GM13976 (cell line): ENCODE results near the gene MAML2.

Source experiments
- DNase-seq: peaks from one replicate; pipeline ENCODE4 v3.0.0; 2012; ENCODE audit warnings: low spot score
- in situ Hi-C: fragments of 300-500 bp; cut with MboI; formaldehyde crosslinking; loops from one replicate; pipeline ENCODE4 v1.12.0; 2022; ENCODE audit warnings: low sequenced_read_pairs, mixed read lengths, inconsistent platforms; ENCODE audit not compliant: unreplicated experiment
- TF ChIP-seq, protein P1 (sequence below): IDR thresholded peaks from 2 replicates; pipeline ENCODE4 v1.5.1; 2012; ENCODE audit warnings: borderline replicate concordance, mild to moderate bottlenecking; ENCODE audit not compliant: insufficient read depth; ENCODE audit errors: extremely low read depth, missing control alignments, control extremely low read depth

MAML2 gene

DNA sequence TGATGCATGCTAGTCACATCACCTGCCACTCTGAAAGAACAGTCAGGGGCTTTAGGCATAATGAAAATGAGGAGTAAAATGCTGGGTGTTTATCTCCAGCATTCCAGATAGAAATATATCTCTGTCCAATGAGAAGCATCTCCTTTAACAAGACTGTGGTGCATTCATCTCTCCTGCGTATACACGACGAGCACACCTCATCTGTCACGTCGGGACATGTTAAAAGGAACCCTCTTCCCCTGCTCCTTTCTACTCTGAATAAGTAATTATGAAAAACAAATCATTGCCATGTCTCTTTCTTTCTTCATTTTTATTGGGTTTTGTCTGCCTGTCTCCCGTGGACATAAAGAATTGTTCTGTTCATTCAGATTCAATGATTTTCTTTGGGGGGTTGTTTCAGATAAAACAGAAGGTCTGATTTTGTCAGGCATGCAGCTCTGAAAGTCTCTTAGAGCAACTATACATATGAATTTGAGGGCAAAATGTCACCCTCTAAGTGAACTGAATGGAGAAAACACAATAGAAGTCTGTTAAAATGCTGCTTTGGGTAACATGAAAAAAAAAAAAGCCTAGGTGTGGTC is 195.0 kb downstream of the MAML2 start:
- in situ Hi-C loops: no loop called here
- no peak for DNase-seq
- TF ChIP-seq, protein P1, sequence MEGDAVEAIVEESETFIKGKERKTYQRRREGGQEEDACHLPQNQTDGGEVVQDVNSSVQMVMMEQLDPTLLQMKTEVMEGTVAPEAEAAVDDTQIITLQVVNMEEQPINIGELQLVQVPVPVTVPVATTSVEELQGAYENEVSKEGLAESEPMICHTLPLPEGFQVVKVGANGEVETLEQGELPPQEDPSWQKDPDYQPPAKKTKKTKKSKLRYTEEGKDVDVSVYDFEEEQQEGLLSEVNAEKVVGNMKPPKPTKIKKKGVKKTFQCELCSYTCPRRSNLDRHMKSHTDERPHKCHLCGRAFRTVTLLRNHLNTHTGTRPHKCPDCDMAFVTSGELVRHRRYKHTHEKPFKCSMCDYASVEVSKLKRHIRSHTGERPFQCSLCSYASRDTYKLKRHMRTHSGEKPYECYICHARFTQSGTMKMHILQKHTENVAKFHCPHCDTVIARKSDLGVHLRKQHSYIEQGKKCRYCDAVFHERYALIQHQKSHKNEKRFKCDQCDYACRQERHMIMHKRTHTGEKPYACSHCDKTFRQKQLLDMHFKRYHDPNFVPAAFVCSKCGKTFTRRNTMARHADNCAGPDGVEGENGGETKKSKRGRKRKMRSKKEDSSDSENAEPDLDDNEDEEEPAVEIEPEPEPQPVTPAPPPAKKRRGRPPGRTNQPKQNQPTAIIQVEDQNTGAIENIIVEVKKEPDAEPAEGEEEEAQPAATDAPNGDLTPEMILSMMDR: no peak

DNA sequence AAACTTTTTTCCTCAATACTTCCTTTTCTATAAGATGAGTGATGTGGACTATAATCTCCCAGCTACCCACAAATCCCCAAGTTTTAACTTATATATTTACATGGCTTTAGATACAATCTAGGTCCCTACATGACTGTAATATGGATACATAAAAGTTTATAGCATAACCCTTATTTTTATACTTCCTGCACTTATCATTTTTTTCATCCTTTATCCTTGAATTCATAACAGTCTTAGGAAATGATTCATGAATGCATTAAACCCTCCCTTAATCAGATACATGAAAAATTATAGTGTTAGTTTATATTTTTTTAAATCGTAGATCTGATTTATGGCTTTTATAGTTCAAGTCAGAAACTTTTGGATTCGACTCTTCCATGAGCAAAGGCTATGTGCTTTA is 195.8 kb downstream of the MAML2 start:
- no peak for DNase-seq
- in situ Hi-C loops: no loop called here
- TF ChIP-seq, protein P1: no peak

DNA sequence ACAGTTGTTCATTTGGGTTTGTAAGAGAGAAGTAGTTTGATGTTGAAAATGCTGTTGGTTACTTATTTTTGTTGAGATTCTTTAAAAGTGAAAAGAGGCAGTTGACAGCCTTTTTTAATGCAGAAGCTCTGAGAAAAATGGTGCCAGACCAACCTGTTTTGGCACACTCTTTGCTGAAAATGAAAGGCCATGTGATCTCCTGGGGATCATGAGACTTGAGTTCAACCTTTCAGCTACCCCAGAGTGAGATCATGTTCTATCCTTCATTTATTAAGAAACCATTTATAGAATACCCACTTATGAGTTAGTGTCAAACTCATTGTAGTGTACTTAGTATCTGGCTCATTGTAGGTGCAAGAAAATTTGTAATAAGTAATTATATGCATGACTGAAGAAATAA is 196.2 kb downstream of the MAML2 start:
- in situ Hi-C loops: no loop called here
- TF ChIP-seq, protein P1: no peak
- no peak for DNase-seq

DNA sequence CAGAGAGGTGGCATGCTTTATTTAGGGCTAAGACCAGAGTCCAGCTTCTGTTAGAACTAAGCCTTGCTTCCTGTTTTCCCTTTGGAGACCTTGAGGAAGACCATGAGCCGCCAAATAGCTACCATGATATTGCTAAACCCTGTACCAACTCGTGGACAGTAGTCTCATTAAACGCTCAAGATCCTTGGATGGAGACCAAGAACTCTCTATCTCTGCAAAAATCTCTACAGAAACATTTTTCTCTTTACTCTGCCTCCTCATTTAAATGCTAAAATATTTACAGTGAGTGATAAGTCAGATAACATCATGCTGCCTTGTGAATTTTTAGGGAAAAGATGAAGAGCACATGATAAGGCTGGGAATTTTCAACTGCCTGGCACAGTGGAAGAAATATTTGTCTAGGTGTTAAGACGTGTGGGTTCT is 197.8 kb downstream of the MAML2 start:
- TF ChIP-seq, protein P1: no peak
- in situ Hi-C loops: no loop called here
- DNase-seq: no peak

DNA sequence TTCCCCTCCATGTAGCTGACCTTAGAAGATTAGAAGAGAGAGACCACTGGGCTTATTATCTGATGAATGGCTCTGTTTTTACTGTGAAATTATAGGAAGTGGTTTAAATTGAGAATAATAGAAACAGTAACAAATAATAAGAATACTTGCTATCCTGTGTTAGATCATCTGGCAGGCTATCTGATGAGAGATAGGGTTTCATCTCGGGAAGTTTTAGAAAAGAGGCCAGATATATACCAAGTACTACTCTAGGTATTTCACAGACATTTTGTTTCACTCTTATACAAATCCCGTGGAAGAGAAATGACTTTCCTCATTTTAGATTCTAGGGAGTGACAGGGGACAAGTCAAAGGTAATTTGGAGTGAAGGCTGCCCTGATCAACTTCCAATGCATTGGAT is 198.4 kb downstream of the MAML2 start:
- TF ChIP-seq, protein P1: no peak
- in situ Hi-C loops: no loop called here
- DNase-seq: no peak

DNA sequence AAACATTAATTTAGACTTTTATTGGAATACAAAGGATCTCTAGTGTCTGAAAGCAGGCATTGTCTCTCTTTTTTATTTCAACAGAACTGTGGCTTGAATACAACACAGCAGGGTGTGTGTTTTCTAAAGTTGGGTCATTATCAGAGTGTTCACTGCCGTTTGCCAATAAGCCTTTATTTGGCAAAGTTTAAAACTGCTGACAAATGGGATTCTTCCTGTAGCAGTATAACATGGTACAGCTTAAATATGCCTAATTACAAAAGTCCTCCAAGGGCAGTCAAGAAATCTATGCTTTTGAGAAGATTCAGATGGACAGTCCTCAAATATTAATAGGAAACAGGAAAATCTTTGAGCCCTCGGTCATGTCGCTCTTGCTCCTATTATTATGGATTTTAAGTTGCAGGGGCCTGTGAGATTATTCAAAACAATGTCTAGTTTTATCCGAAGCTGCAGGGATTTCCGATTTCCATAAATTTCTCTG is 199.9 kb downstream of the MAML2 start:
- in situ Hi-C loops: no loop called here
- no peak for DNase-seq
- TF ChIP-seq, protein P1: no peak

DNA sequence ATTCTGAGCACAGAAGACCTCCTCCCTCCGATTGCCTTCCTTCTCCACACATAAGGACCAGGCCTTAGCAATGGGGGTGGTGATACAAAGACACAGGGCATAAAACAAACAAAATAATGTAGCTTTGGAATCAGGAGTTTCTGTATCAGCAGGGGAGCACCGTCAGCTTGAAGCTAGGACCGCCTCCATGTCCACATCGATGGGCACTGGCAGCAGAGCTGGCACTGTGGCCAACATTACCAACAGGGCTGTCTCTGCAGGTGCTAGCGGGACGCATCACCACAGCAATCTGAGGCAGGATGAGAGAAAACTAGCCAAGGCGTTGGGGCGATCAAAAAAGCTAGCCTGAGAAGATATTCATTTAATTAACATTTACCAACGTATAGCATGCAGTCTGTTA is 201.4 kb downstream of the MAML2 start:
- in situ Hi-C loops: no loop called here
- no peak for DNase-seq
- TF ChIP-seq, protein P1: no peak
